CD4-positive, alpha-beta T cell treated with Interleukin-15 for 1 hour (primary cell): ENCODE results near the gene CORO2B.

Source experiments
- DNase-seq: peaks from one replicate; pipeline ENCODE4 v3.0.0-alpha.2; 2020

CORO2B gene

GRCh38 chr15:68612979-68613740, 34.4 kb downstream of the CORO2B start:
- no peak for DNase-seq

- no peak for DNase-seq
These were observed 35.7 kb downstream of the CORO2B start for GRCh38 chr15:68614286-68615035.

- DNase-seq, result no peak
These were observed 36.5 kb downstream of the CORO2B start for GRCh38 chr15:68615301-68615700.

GRCh38 chr15:68615811-68616210, 37.0 kb downstream of the CORO2B start:
- no peak for DNase-seq

GRCh38 chr15:68616397-68616796, 37.6 kb downstream of the CORO2B start:
- no peak for DNase-seq

GRCh38 chr15:68617001-68617400, 38.2 kb downstream of the CORO2B start:
- no peak for DNase-seq

GRCh38 chr15:68617777-68618176, 39.0 kb downstream of the CORO2B start:
- DNase-seq, result no peak

GRCh38 chr15:68618394-68618793, 39.6 kb downstream of the CORO2B start:
- no peak for DNase-seq

GRCh38 chr15:68618908-68619698, 40.3 kb downstream of the CORO2B start:
- DNase-seq, result no peak

GRCh38 chr15:68620721-68621527, 42.1 kb downstream of the CORO2B start:
- DNase-seq, result no peak

GRCh38 chr15:68621535-68621934, 42.7 kb downstream of the CORO2B start:
- no peak for DNase-seq

GRCh38 chr15:68623301-68623892, 44.6 kb downstream of the CORO2B start:
- no peak for DNase-seq

- no peak for DNase-seq
These were observed 47.1 kb downstream of the CORO2B start for GRCh38 chr15:68625853-68626252.

GRCh38 chr15:68626283-68626682, 47.5 kb downstream of the CORO2B start:
- DNase-seq, result no peak

GRCh38 chr15:68626739-68627138, 47.9 kb downstream of the CORO2B start:
- DNase-seq, result no peak

- DNase-seq, result no peak
These were observed 48.7 kb downstream of the CORO2B start for GRCh38 chr15:68627476-68627875.

- no peak for DNase-seq
These were observed 49.2 kb downstream of the CORO2B start for GRCh38 chr15:68627995-68628394.

- no peak for DNase-seq
These were observed 50.9 kb downstream of the CORO2B start for GRCh38 chr15:68629519-68630210.

- DNase-seq, result no peak
These were observed 51.4 kb downstream of the CORO2B start for GRCh38 chr15:68630211-68630555.

GRCh38 chr15:68630836-68631235, 52.0 kb downstream of the CORO2B start:
- no peak for DNase-seq

- peak; percentile 84 for DNase-seq
These were observed 52.8 kb downstream of the CORO2B start for GRCh38 chr15:68631601-68632051.

- no peak for DNase-seq
These were observed 53.3 kb downstream of the CORO2B start for GRCh38 chr15:68632101-68632500.
